B cell (primary cell): ENCODE measurements around the gene PSTK.

Source experiments
- EZH2 ChIP-seq: IDR thresholded peaks from 2 replicates; pipeline ENCODE4 v1.6.1; 2012; ENCODE audit warnings: borderline replicate concordance, low read depth, mild to moderate bottlenecking, moderate library complexity, low read length; ENCODE audit not compliant: insufficient read depth, poor library complexity, severe bottlenecking
- TF ChIP-seq, protein P1 (sequence below): fragments of 200-600 bp; IDR thresholded peaks from one replicate; pipeline ENCODE4 v1.8.0; 2022; ENCODE audit warnings: antibody characterized with exemption, mild to moderate bottlenecking

DNA sequence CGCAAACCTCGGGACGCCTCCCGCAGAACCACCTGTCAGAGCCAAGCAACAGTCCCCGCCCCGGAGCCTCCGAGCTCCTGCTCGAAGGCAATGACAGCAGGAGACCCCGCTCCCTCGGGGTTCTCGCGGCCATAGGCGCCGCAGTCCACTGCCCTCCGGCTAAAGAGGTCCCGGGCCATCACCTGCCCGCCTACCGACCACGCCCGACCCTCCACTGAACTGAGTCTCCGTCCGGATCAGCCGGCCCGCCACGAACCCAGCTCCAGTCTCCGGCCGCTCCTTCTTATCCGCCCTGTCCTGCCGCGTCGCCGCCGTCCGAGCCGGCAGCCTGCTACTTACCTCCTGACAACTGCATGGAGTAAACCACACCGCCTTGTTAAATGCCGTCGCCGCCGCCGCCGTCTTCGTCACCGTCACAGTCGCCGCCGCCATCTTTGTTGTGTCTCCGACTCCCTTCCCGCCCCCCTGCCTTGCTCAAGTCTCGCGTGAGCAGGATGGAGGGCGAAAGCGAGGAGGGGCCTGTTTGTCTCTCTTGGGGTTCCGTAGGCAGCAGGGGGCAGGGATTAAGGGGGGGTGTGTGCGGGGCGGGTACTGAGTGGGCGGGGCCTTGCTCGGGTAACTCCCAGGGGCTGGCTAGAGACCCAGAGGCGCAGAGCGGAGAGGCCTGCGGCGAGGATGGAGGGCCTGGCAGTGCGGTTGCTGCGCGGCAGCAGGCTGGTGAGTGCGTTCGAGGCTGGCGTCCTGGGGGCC is 28.3 kb downstream of the PSTK start, which contains the start of the genes ACADSB and IKZF5:
- TF ChIP-seq, protein P1, sequence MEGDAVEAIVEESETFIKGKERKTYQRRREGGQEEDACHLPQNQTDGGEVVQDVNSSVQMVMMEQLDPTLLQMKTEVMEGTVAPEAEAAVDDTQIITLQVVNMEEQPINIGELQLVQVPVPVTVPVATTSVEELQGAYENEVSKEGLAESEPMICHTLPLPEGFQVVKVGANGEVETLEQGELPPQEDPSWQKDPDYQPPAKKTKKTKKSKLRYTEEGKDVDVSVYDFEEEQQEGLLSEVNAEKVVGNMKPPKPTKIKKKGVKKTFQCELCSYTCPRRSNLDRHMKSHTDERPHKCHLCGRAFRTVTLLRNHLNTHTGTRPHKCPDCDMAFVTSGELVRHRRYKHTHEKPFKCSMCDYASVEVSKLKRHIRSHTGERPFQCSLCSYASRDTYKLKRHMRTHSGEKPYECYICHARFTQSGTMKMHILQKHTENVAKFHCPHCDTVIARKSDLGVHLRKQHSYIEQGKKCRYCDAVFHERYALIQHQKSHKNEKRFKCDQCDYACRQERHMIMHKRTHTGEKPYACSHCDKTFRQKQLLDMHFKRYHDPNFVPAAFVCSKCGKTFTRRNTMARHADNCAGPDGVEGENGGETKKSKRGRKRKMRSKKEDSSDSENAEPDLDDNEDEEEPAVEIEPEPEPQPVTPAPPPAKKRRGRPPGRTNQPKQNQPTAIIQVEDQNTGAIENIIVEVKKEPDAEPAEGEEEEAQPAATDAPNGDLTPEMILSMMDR, result no peak
- TF ChIP-seq EZH2, result no peak
